GM18502 (cell line): Measurements from ENCODE around the gene VEGFD.

Experiments
- ATAC-seq: cut with Tn5 transposase; IDR thresholded peaks from one replicate; pipeline ENCODE4 v1.9.1; 2021; ENCODE audit warnings: mild to moderate bottlenecking; ENCODE audit not compliant: unreplicated experiment, poor library complexity

The VEGFD gene

GRCh38 chrX:15384304-15384703 lies at the start of gene VEGFD:
VEGFD (minus strand) TSS chrX:15384413; CDS start chrX:15383946, 467 bp downstream.
- no peak for ATAC-seq

- ATAC-seq = no peak
These were observed 46.4 kb upstream of the VEGFD start for GRCh38 chrX:15430584-15430983.

- no peak for ATAC-seq
These were observed 45.9 kb upstream of the VEGFD start for GRCh38 chrX:15430076-15430475.

GRCh38 chrX:15425024-15425423 lies 40.8 kb upstream of the VEGFD start:
- no peak for ATAC-seq

GRCh38 chrX:15418707-15419181 lies 34.5 kb upstream of the VEGFD start:
- no peak for ATAC-seq

- ATAC-seq = no peak
These were observed 34.0 kb upstream of the VEGFD start for GRCh38 chrX:15418041-15418706.

GRCh38 chrX:15416133-15416993 lies 32.1 kb upstream of the VEGFD start:
- no peak for ATAC-seq

- ATAC-seq = no peak
These were observed 28.9 kb upstream of the VEGFD start for GRCh38 chrX:15413101-15413500.

GRCh38 chrX:15410947-15411346 lies 26.7 kb upstream of the VEGFD start:
- no peak for ATAC-seq

- ATAC-seq = no peak
These were observed 26.2 kb upstream of the VEGFD start for GRCh38 chrX:15410430-15410829.

- ATAC-seq = no peak
These were observed 21.6 kb upstream of the VEGFD start for GRCh38 chrX:15405846-15406245.

GRCh38 chrX:15404401-15405096 lies 20.3 kb upstream of the VEGFD start:
- no peak for ATAC-seq

GRCh38 chrX:15401378-15401777 lies 17.2 kb upstream of the VEGFD start:
- ATAC-seq = no peak

- no peak for ATAC-seq
These were observed 15.8 kb upstream of the VEGFD start for GRCh38 chrX:15399962-15400391.

- ATAC-seq = no peak
These were observed 14.7 kb upstream of the VEGFD start for GRCh38 chrX:15398874-15399273.

- ATAC-seq = no peak
These were observed 11.6 kb upstream of the VEGFD start for GRCh38 chrX:15395789-15396188.

- ATAC-seq = no peak
These were observed 7.6 kb upstream of the VEGFD start for GRCh38 chrX:15391850-15392249.

GRCh38 chrX:15382813-15383212 lies 1.4 kb downstream of the VEGFD start:
- ATAC-seq = no peak

- ATAC-seq = no peak
These were observed 7.3 kb downstream of the VEGFD start for GRCh38 chrX:15376956-15377355.

GRCh38 chrX:15373976-15374375 lies 10.2 kb downstream of the VEGFD start:
- ATAC-seq = no peak
